ENCODE measurements around the gene WLS. TPM values are rescaled to one million over a fixed set of nuclear protein-coding genes. Genes with fewer than 3 reads are reported as not detected.

Gene WLS
- total RNA-seq, 2 donors from 2014 or later = 74.5 to 92.1 TPM

DNA sequence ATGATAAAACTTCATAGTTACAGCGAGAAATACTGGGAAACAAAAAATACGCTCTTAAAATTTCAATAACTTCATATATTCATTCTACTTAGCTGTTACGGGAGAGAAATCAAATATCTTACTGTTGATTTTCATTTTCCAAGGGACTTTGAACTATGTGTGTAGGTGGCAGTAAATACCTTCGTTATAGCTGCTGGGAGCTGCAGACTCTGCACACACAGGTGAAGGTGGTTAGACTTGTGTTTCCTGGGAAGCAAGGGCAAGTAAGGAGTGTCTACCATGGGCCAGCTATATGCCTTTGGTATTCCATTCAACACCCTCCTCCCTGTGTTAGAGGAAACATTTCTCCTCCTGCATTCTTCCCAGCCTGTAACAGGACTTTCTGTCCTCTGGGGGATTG, 130.5 kb downstream of the WLS start:
- Histone ChIP-seq H3K36me3 (no peaks in the 10 kb centered on the region), H3K4me1 (replicated peaks) (no peaks in the 10 kb centered on the region), H3K9me3 (no peaks in the 10 kb centered on the region), H3K27me3 (replicated peaks; ENCODE audit: insufficient read depth) (no peaks in the 10 kb centered on the region), H3K4me3 (no peak overlapping the region), H3K27ac (no peak overlapping the region)
- intact Hi-C loops (cut with DNase I) = no loop called here
- TF ChIP-seq, protein P1, sequence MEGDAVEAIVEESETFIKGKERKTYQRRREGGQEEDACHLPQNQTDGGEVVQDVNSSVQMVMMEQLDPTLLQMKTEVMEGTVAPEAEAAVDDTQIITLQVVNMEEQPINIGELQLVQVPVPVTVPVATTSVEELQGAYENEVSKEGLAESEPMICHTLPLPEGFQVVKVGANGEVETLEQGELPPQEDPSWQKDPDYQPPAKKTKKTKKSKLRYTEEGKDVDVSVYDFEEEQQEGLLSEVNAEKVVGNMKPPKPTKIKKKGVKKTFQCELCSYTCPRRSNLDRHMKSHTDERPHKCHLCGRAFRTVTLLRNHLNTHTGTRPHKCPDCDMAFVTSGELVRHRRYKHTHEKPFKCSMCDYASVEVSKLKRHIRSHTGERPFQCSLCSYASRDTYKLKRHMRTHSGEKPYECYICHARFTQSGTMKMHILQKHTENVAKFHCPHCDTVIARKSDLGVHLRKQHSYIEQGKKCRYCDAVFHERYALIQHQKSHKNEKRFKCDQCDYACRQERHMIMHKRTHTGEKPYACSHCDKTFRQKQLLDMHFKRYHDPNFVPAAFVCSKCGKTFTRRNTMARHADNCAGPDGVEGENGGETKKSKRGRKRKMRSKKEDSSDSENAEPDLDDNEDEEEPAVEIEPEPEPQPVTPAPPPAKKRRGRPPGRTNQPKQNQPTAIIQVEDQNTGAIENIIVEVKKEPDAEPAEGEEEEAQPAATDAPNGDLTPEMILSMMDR (IDR thresholded peaks at IDR 0.05) = no peak
- no peak for TF ChIP-seq POLR2AphosphoS5 (IDR thresholded peaks at IDR 0.05)
- no peak for DNase-seq (ENCODE audit: low spot score)
- WGBS = 83% methylated on average over 4 of the region's 4 CpGs

DNA sequence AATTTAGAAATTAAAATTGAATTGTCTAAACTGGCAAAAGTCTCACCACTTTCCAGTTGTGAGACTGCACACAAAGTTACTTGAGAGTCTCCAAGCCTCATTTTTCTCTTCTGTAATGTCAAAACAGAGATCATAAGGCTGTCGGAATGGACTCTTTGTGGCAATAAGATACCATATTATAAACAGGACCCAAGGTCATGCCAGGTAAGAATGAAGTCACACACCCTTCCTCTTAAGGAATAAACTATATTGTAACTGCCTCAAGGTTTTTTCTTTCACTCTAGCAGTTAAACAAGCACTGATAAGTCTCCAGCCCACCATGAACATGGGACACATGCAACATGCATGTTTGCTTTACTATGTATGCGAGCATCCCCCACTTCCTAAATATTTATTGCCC, 131.8 kb downstream of the WLS start:
- no peak overlapping the region for H3K27ac ChIP-seq
- no peaks in the 10 kb centered on the region for H3K4me1 ChIP-seq (replicated peaks)
- no peak for DNase-seq (ENCODE audit: low spot score)
- TF ChIP-seq POLR2AphosphoS5 (IDR thresholded peaks at IDR 0.05) = no peak
- TF ChIP-seq, protein P1 (IDR thresholded peaks at IDR 0.05) = no peak
- no peak for TF ChIP-seq POLR2A (IDR thresholded peaks at IDR 0.05)
- no peaks in the 10 kb centered on the region for H3K9me3 ChIP-seq
- H3K36me3 ChIP-seq = no peaks in the 10 kb centered on the region
- no peak overlapping the region for H3K4me3 ChIP-seq
- no peaks in the 10 kb centered on the region for H3K27me3 ChIP-seq (replicated peaks; ENCODE audit: insufficient read depth)
- WGBS = 92% methylated on average over 2 of the region's 2 CpGs
- intact Hi-C loops (cut with DNase I) = no loop called here

DNA sequence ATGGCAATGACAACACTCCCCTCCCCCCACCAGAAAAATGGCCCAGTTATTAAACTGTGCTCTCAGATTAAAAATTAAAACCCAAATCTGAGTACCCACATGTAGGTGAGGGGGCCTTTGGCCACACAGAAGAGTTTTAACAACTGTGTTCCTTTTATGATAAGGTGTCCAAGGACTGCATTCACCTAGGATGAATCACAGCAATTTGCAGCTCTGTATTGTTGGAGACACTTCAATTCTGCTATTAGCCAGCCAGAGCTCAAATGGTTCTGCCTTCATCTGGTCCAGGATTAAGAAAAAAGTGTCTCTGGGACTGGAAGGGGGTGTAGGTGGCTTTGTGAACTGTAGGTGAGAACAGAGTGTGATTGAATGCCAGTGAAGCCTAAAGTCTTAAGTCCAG, 138.6 kb downstream of the WLS start:
- intact Hi-C loops (cut with DNase I) = no loop called here
- no peak overlapping the region for H3K4me3 ChIP-seq

DNA sequence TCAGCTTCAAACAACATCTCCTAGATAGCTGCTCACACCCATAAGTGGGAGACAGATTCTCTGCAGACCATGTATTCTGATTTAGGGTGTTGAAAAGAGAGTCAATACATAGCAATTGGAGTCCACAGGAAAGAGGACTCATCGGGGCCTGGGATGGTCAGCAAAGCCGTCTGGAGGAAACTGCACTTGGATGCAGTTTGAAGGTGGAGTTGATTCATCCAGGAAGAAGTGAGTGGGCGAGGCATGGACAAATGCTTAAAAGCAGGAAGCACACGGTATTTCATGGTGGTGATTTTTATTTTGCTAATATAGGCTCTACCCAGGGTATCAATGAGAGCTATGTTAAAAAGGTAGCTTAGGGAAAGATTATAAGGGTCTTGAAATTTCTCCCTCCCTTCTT, 145.1 kb downstream of the WLS start:
- Histone ChIP-seq H3K27ac (no peak overlapping the region), H3K4me3 (no peak overlapping the region), H3K4me1 (replicated peaks) (no peaks in the 10 kb centered on the region), H3K27me3 (replicated peaks; ENCODE audit: insufficient read depth) (no peaks in the 10 kb centered on the region), H3K9me3 (no peaks in the 10 kb centered on the region), H3K36me3 (no peaks in the 10 kb centered on the region)
- intact Hi-C loops (cut with DNase I) = no loop called here
- WGBS = 84% methylated on average over 4 of the region's 4 CpGs
- TF ChIP-seq POLR2AphosphoS5 (IDR thresholded peaks at IDR 0.05) = no peak
- TF ChIP-seq, protein P1 (IDR thresholded peaks at IDR 0.05) = no peak
- TF ChIP-seq POLR2A (IDR thresholded peaks at IDR 0.05) = no peak
- DNase-seq (ENCODE audit: low spot score) = no peak

More for the DNA sequence above, 138.6 kb downstream of the WLS start:
- no peak for TF ChIP-seq POLR2A (IDR thresholded peaks at IDR 0.05)
- H3K36me3 ChIP-seq = no peaks in the 10 kb centered on the region
- H3K27ac ChIP-seq = no peak overlapping the region
- no peaks in the 10 kb centered on the region for H3K9me3 ChIP-seq
- no peaks in the 10 kb centered on the region for H3K4me1 ChIP-seq (replicated peaks)
- DNase-seq (ENCODE audit: low spot score) = no peak
- no peaks in the 10 kb centered on the region for H3K27me3 ChIP-seq (replicated peaks; ENCODE audit: insufficient read depth)

DNA sequence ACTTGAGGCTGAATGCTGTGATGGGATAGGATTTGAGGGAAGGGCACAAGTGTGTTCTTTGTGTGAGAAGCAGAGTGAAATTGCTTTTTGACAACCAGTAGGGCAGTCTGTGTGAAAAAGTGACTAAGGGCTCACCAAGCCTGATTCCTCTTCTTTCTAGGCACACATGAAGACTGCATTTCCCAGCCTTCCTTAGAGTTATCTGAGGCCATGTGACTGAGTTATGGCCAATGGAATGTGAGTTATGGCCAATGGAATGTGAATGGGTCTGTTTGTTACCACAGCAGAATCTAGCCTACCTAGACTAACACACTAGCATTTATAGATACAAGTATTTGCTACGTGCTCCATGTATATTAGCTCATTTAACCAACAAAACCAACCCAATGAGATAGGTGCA, 146.6 kb downstream of the WLS start:
- Histone ChIP-seq H3K4me1 (replicated peaks) (no peaks in the 10 kb centered on the region), H3K9me3 (no peaks in the 10 kb centered on the region), H3K27me3 (replicated peaks; ENCODE audit: insufficient read depth) (no peaks in the 10 kb centered on the region), H3K36me3 (no peaks in the 10 kb centered on the region), H3K27ac (no peak overlapping the region), H3K4me3 (no peak overlapping the region)
- no peak for DNase-seq (ENCODE audit: low spot score)
- TF ChIP-seq, protein P1 (IDR thresholded peaks at IDR 0.05) = no peak
- TF ChIP-seq POLR2AphosphoS5 (IDR thresholded peaks at IDR 0.05) = no peak
- no peak for TF ChIP-seq POLR2A (IDR thresholded peaks at IDR 0.05)
- intact Hi-C loops (cut with DNase I) = no loop called here
- 88% methylated on average over 1 of the region's 1 CpG for WGBS
